Adipocyte (in vitro differentiated cells): ENCODE results near the gene PPP3R2.

Source experiments
- DNase-seq: peaks from one replicate; pipeline ENCODE4 v3.0.0-alpha.2; 2015; ENCODE audit warnings: low read depth
- H3K27me3 ChIP-seq: replicated peaks from 2 replicates; pipeline ENCODE4 v1.7.0; 2013; ENCODE audit warnings: mild to moderate bottlenecking, low read length, moderate library complexity; ENCODE audit not compliant: control insufficient read depth, insufficient read depth
- H3K36me3 ChIP-seq: 2 replicates; pipeline ENCODE4 v1.7.0; 2013; ENCODE audit warnings: low read length, mild to moderate bottlenecking, moderate library complexity; ENCODE audit not compliant: control insufficient read depth, insufficient read depth, severe bottlenecking
- H3K4me1 ChIP-seq: 2 replicates; pipeline ENCODE4 v1.7.0; 2013; ENCODE audit warnings: mild to moderate bottlenecking, low read length, moderate library complexity; ENCODE audit not compliant: control insufficient read depth, insufficient read depth
- H3K4me3 ChIP-seq: 2 replicates; pipeline ENCODE4 v1.7.0; 2013; ENCODE audit warnings: mild to moderate bottlenecking, low read length, moderate library complexity
- H3K9ac ChIP-seq: 2 replicates; pipeline ENCODE4 v1.7.0; 2013; ENCODE audit warnings: mild to moderate bottlenecking, low read length, moderate library complexity
- H3K9me3 ChIP-seq: 2 replicates; pipeline ENCODE4 v1.7.0; 2013; ENCODE audit warnings: mild to moderate bottlenecking, low read length, moderate library complexity; ENCODE audit not compliant: control insufficient read depth

Gene PPP3R2, protein sequence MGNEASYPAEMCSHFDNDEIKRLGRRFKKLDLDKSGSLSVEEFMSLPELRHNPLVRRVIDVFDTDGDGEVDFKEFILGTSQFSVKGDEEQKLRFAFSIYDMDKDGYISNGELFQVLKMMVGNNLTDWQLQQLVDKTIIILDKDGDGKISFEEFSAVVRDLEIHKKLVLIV

DNA sequence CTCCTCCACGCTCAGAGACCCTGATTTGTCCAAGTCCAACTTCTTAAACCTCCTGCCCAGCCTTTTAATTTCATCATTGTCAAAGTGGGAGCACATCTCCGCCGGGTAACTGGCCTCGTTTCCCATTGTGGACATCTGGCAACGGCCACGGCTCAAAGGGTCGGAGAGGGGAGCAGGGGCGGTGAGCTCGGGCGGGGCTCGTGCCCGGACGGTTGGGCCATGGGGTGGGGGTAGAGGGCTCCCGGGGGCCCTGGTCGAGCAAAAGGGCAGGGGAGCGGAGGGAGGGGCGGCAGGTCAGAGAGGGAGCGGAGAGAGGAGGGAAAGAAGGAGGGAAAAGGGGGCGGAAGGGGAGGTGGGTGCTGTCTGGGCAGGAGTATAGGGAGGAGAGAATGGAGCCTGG is at the start of gene PPP3R2:
TSS of gene PPP3R2 (minus strand) at position 174 of the 400 bp plus-strand sequence. CDS start at position 126, 48 bp downstream.
- no peaks in the 10 kb centered on the region for H3K4me1 ChIP-seq
- no peak within 1 kb of the TSS for H3K9ac ChIP-seq
- no peak for DNase-seq
- peaks cover 31% of the 10 kb centered on the region for H3K27me3 ChIP-seq
- no peaks in the 10 kb centered on the region for H3K36me3 ChIP-seq
- no peaks in the 10 kb centered on the region for H3K9me3 ChIP-seq
- H3K4me3 ChIP-seq = no peak within 1 kb of the TSS

DNA sequence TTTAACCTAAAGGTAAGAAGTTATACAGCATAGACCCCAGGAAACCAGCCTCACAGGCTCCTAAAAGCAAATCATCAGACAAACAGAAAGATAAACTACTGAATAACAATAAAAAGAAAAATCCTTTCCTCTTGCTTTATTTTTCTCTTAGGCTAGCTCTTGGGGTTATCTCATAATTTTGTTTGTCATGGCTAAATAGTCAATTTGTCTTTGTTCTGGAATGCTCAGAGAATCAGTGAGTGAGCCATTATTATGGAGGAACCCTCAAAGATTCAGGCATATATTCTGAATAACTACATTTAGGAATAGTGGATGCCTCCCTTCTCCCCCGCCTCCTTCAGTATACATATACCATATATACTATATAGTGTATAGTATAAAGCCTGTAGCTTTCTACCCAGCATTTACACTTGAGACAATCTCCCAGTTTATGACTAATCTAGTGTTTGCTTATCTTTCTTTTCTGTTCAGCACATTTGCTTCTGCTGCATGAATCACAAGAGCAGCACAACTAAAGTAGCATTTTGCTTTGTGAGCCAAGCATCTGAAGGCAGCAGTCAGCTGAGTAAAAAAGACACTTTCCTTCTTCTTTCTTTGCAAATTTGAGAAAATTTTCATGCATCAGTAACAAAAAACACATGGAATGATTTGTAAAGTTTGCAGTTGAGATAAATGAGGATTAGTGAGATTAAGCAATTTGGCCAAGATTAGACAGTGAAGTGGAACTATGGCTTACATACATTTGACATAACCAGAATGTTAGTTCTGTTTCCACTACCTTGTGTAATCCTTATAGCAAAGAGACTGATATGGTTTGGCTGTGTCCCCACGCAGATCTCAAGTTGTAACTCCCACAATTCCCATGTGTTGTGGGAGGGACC is 45.3 kb upstream of the PPP3R2 start:
- H3K9me3 ChIP-seq = peaks cover 8% of the 10 kb centered on the region
- no peak overlapping the region for H3K4me3 ChIP-seq
- H3K4me1 ChIP-seq = no peaks in the 10 kb centered on the region
- no peak for DNase-seq
- no peak overlapping the region for H3K9ac ChIP-seq
- no peaks in the 10 kb centered on the region for H3K36me3 ChIP-seq
- no peaks in the 10 kb centered on the region for H3K27me3 ChIP-seq

DNA sequence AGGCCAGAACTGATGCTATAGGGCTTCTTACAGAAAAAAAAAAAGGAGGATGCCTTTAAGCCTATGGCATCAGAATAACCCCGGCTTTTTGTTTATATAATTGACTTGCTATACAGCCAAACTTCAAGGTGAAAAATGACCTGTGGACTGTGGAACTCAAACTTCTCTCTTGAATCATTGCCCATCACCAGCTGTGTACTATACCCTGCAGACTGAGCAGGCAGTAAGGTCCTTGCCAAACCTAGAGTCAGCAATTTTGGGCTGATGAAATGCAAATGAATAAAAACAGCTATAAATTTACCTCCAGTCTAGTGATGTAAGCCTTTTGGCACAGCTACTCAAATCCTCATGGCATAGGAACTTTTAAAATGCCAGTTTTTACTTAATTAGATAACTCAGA is 44.5 kb upstream of the PPP3R2 start:
- H3K4me1 ChIP-seq = no peaks in the 10 kb centered on the region
- no peak for DNase-seq
- no peak overlapping the region for H3K4me3 ChIP-seq
- H3K27me3 ChIP-seq = no peaks in the 10 kb centered on the region
- H3K9me3 ChIP-seq = peaks cover 8% of the 10 kb centered on the region
- no peak overlapping the region for H3K9ac ChIP-seq
- no peaks in the 10 kb centered on the region for H3K36me3 ChIP-seq

DNA sequence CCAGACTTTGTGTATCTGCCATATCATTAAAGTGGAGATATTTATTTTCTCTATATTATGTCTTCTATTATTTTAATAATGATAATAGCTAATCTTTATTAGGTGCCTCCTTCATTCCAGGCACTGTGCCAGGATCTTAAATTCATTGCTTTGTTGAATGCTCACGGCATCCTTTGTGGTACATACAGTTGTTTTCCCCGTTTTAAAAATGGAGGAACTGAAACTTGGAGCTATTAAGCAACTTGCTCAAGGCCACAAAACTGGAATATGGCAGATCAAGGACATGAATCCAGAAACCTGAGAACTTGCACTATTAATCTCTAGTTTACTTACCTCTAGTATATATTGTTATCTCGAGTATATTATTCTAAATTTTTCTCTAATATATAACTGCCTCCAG is 41.5 kb upstream of the PPP3R2 start:
- Histone ChIP-seq H3K27me3 (peaks cover 6% of the 10 kb centered on the region), H3K9ac (no peak overlapping the region), H3K4me3 (no peak overlapping the region), H3K4me1 (no peaks in the 10 kb centered on the region), H3K9me3 (no peaks in the 10 kb centered on the region), H3K36me3 (no peaks in the 10 kb centered on the region)
- no peak for DNase-seq

DNA sequence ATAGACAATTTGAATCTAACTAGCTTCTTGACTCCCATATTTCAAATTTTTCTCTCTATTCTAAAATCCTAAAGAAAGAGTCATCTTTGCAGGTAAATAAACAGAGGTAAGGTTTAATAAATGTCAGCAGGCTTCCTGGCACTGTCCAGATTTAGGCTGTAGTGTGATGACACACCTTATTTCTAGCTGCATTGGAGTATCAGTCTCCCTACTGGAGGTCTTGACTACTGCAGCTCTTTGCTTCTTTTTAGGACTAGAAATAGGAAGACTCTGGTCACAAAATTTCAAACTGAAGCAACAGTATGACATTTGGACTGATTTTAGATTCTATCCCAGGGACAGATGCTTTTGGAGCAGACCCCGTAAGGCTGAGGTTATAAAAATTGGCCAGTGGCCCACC is 40.7 kb upstream of the PPP3R2 start:
- no peak overlapping the region for H3K4me3 ChIP-seq

DNA sequence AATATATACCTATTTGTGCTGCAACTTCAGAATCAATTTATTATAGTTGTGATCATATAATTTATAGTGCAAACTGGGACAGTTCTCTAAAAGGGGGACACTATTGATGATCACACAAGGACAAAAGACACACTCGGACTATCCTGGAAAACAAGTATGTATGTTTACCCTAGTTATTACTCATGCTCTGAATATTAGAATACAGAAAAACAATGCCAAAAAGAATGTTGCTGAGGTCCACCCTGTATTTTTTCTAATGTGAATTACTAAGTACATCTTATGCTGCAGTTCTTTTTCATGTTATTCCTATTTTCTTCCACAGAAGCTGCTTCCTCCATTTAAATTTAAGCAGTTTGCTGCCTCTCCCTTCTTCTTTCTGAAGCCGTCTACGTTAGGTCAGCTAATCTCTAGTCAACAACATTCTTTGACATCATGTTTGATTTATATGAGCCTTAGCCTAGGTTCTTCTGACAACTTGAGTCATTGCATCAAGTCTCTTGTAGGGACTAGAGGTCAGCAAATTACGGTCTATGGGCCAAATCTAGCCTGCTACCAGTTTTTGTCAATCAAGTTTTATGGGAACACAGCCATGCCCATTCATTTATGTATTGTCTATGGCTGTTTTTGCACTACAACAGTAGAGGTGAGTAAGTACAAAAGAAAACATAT is 40.1 kb upstream of the PPP3R2 start:
- H3K36me3 ChIP-seq = no peaks in the 10 kb centered on the region
- H3K9ac ChIP-seq = no peak overlapping the region
- no peaks in the 10 kb centered on the region for H3K4me1 ChIP-seq
- no peaks in the 10 kb centered on the region for H3K9me3 ChIP-seq
- peaks cover 6% of the 10 kb centered on the region for H3K27me3 ChIP-seq
- H3K4me3 ChIP-seq = no peak overlapping the region
- DNase-seq = no peak

More for the DNA sequence above, 40.7 kb upstream of the PPP3R2 start:
- Histone ChIP-seq H3K9me3 (no peaks in the 10 kb centered on the region), H3K27me3 (peaks cover 6% of the 10 kb centered on the region), H3K4me1 (no peaks in the 10 kb centered on the region), H3K9ac (no peak overlapping the region), H3K36me3 (no peaks in the 10 kb centered on the region)
- no peak for DNase-seq

DNA sequence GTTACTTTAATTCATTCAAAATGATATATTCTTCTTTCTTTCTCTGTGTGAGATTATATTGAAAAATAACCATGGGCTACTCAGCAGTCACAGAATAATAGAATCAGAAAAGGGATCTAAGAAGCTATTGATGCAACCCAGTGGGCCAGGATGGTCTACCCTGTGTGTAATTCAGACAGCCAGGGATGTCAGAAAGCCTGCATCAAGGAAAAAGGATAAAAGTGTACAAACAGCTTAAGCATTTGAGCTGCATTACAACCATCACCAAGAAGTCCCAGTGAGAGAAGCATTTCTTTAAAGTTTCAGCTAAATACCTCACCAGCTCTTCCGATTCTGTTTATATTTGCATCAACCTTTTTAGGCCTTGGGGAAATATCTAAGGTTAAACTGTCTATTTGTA is 37.8 kb upstream of the PPP3R2 start:
- no peak for DNase-seq
- H3K4me1 ChIP-seq = no peaks in the 10 kb centered on the region
- no peaks in the 10 kb centered on the region for H3K36me3 ChIP-seq
- H3K9me3 ChIP-seq = no peaks in the 10 kb centered on the region
- no peak overlapping the region for H3K9ac ChIP-seq
- H3K4me3 ChIP-seq = no peak overlapping the region
- peaks cover 6% of the 10 kb centered on the region for H3K27me3 ChIP-seq

DNA sequence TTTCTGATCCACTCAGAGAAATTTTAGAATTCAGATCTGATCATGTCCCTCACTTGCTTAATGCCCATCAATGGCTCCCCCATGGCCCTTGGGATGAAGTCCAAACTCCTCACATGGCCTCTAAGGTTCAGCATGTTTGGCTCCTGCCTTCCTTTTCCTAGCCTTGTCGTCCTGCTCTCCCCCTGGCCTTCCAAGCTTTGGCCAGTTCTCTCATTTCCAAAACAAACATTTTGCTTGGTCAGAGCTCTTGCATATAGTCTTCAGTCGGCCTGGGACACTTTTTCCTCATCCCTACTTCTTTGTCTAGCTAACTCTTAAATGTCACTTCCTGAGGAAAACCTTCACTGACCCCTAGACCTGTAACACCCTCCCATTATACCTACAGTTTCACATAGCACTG is 37.1 kb upstream of the PPP3R2 start:
- Histone ChIP-seq H3K27me3 (peaks cover 6% of the 10 kb centered on the region), H3K4me1 (no peaks in the 10 kb centered on the region), H3K9ac (no peak overlapping the region), H3K9me3 (no peaks in the 10 kb centered on the region), H3K36me3 (no peaks in the 10 kb centered on the region), H3K4me3 (no peak overlapping the region)
- no peak for DNase-seq

DNA sequence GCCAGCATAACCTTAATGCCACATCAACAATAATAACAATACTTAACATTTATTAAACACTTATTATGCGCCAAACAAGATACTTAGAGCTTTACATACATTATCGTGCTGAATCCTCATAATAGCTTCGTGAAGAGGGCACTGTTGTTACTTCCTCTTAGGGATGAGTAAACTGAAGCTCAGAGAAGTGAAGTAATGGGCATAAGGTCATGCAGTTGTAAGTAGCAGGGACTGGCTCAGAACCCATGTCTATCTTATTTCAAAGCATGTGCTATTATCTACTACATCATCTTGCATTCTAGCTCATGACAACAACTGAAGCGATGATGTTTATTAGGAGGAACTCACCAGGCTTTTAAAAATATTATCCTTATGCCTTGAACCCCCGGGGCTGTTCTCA is 34.9 kb upstream of the PPP3R2 start:
- Histone ChIP-seq H3K9ac (no peak overlapping the region), H3K9me3 (no peaks in the 10 kb centered on the region), H3K4me3 (no peak overlapping the region), H3K36me3 (no peaks in the 10 kb centered on the region), H3K4me1 (peaks cover 13% of the 10 kb centered on the region), H3K27me3 (peaks cover 6% of the 10 kb centered on the region)
- DNase-seq = no peak

DNA sequence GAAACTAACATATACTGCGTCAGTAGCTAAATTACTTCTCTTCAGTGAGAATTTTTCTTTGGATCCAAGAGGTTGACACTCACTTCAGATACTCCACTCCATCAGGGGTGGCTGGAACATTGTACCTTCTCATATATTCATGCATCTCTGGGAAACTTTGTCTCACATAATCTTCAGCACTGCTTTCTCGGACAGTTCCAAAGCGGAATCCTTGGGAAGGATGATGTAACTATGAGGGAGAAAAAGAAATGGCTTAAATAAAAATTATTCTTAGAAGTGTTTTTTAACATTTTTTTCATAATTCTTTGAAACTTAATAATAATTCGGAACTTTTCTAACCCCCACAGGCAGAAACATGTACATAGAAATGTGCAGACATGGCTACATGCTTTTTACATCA is 33.4 kb upstream of the PPP3R2 start:
- Histone ChIP-seq H3K4me3 (no peak overlapping the region), H3K27me3 (peaks cover 11% of the 10 kb centered on the region), H3K9me3 (no peaks in the 10 kb centered on the region), H3K9ac (no peak overlapping the region), H3K4me1 (peaks cover 13% of the 10 kb centered on the region), H3K36me3 (no peaks in the 10 kb centered on the region)
- DNase-seq = peak; percentile 23

DNA sequence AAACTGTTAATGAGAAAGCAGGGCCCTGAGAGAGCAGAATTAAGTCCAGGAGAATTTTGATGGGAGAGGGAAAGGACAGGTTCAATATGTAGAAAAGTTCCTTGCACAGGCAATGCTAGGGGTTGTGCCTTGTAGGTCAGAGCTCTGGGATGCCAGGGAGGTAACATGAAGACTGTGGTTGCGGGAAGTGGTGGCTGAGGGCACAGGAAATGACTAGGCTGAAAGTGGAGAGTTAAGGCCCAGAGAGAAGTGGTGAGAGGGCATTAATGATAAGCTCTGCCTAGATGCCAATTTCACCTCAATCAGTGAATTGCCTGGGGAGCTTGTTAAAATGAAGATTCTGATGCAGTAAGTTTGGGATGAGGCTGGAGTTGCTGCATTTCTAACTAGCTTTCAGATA is 31.5 kb upstream of the PPP3R2 start:
- Histone ChIP-seq H3K36me3 (no peaks in the 10 kb centered on the region), H3K27me3 (peaks cover 21% of the 10 kb centered on the region), H3K9me3 (no peaks in the 10 kb centered on the region), H3K9ac (no peak overlapping the region), H3K4me1 (peaks cover 13% of the 10 kb centered on the region), H3K4me3 (no peak overlapping the region)
- DNase-seq = no peak
